NCI-H2227 (cell line): ENCODE results near the gene ZBED2.
"Not testable (repeated sequence)": the region's sequence is repeated elsewhere in the genome, so short reads cannot be mapped to it uniquely, and the experiment has no call there.

Source experiments
- DNase-seq: peaks from one replicate; lab custom pipeline; 2025; ENCODE audit not compliant: unreplicated experiment; lab: John Stamatoyannopoulos, UW

Gene ZBED2, protein sequence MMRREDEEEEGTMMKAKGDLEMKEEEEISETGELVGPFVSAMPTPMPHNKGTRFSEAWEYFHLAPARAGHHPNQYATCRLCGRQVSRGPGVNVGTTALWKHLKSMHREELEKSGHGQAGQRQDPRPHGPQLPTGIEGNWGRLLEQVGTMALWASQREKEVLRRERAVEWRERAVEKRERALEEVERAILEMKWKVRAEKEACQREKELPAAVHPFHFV

DNA sequence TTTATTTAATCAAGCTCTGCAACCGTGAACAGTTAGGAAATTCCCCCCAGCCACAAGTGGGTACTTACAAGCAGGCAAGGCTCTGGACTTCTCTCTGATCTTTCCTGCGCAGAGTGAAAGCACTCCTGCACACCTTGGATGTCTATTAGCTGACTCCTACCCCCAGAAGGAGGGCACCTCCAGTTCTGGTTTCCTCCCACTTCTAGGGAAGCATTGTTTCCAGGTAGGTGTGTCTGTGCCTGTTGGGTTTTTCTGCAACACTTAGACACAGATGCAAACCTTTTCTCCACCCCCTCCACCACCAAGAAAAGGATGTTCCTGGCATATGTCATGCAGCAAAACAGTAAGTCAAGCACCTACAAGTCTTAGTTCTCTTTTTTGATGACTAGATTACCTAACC lies at the start of gene ZBED2:
ZBED2 (minus strand) TSS at position 115 of the 400 bp plus-strand sequence. CDS start 1,145 bp downstream, outside the sequence.
- DNase-seq: no peak

DNA sequence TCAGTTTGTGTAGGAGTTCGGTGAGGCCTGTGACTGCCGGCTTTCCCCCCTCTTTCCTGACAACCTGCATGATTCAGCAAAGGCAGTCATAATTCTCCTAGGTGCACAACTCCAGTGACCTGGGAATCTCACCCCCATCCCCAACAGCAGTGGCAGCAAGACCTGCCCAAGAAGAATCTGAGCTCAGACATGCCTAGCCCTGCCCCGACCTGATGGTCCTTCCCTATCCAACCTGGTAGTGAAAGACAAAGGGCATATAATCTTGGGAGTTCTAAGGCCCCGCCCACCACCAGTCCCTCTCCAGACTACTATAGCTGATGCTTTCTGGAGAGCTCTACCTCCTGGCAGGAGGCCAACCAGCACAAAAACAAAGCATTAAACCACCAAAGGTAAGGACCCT lies 44.2 kb upstream of the ZBED2 start:
- no peak for DNase-seq

DNA sequence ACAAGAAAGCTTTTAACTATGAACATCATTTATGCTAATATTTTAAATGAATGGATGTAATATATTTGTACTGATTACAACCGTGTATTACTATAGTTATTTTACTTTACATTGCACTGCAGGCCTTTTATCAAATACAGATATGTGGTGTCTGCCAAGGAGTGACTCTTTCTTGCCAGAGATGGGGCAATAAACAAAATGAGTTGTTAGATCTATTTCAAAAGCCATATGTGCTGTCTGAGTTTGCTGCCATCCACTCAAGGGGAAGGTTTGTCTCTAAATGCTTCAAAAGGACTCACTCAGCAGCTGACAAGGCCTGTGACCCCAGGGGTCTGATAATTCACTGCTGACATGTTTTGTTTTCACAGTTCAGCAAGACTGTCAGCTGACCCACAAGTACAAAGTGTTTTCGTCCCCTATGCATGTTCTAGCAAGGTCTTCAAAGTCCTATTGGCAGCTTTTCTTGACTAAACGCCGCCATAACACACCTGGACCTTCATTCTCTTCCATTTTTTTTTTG lies 41.3 kb upstream of the ZBED2 start:
- no peak for DNase-seq

DNA sequence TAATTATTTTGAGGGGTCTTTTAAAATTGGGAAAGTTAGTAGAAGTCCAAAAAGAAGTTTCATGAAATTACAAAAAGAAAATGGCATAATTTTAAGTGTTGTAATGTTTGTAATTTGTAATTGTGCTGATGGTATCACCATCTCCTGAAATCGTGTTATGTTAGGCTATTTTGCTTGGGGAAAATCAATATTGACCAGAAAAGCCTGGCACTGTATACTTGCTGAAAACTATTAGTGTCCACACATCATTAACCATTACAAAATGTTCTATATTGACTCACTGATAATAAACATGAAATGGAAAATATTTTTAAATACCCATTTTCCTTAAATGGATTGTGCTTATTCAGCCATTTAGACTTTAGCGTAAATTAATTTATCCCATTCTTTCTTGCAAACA lies 40.3 kb upstream of the ZBED2 start:
- no peak for DNase-seq

DNA sequence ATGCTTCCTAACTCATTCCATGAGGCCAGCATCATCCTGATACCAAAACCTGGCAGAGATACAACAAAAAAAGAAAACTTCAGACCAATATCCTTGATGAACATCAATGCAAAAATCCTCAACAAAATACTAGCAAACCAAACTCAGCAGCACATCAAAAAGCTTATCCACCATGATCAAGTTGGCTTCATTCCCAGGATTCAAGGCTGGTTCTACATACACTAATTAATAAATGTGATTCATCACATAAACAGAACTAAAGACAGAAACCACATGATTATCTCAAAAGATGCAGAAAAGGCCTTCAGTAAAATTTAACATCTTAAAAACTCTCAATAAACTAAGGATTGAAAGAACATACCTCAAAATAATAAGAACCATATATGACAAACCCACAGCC lies 35.5 kb upstream of the ZBED2 start:
- DNase-seq: not testable (repeated sequence)

DNA sequence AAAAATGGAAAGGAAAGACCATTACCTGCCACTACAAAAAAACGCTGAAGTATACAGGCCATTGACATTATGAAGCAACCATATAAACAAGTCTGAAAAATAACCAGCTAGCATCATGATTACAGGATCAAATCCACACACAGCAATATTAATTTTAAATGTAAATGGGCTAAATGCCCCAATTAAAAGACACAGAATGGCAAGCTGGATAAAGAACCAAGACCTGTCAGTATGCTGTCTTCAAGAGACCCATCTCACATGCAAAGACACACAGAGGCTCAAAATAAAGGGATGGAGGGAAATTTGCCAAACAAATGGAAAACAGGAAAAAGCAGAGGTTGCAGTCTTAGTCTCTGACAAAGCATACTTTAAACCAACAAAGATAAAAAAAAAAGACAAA lies 33.9 kb upstream of the ZBED2 start:
- not testable (repeated sequence) for DNase-seq

DNA sequence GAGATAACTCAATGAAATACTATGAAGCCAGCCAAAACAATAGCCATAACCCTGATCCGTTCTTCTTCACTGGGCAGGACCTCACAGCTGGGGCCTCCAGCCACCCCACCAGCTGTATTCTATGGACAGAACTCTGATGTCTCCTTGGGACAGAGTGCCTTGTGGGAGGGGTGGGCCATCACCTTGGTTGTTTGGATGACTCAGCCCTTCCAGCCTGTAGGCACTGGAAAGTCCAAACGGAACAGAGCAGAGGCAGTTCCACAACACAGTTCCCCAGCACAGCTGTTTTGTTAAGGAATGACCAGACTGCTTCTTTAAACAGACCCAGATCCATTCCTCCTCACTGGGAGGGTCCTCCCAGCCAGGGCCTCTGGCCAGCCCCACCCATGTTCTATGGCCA lies 31.9 kb upstream of the ZBED2 start:
- no peak for DNase-seq

DNA sequence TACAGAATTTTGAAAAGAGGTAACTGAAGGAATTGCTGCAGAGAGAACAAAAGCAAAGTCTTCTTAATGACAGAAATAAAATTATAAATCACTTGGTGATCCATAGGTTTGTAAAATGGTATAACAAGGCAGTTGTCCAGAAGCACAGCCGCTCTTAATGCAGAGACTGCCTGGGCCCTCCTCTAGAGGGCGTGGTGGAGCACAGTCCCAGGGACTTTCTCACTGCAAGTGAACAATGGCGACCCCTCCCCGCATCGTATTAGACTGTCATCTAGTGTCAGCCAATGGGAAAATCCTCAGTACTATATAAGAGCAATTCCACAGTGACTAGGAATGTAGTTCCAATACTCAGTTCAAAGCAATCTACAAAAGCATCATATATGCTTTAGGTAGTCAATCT lies 26.4 kb upstream of the ZBED2 start:
- peak; percentile 0 for DNase-seq

DNA sequence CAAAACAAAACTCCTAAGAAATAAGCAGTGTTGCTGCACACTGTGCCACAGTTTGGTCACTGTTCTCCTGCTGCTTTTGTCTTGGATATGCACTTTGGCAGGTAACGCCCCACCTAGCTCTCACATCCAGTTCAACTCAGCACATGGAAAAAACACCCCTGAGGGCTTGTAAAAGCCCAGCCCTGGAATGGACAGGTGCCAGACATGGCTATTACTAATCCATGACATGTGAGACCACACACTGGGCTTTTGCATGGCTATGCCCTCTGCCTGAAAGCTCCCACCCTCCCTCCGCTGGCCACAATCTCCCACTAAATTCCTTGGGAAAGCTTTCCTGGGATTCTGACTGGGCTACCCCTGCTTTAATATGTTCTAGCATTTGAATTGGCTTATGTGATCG lies 24.7 kb upstream of the ZBED2 start:
- no peak for DNase-seq

DNA sequence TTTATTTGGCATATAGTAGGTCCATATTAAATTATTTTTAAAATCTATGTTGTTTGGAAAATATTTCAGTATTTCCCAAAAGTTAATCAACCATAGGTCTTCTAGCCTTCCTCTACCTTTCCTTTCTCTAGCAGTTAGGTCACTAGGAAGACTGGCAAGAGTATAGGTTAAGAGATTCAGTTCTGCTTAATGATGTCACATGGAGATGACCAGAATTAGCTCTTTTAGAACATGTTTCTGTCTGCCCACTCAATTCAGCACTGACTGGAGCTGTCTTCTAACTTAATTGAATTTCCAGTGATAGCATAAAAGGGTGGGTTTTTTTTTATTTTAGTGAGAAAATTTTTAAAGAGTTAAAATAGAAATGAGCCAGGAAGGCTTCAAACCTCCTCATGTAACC lies 23.8 kb upstream of the ZBED2 start:
- no peak for DNase-seq

DNA sequence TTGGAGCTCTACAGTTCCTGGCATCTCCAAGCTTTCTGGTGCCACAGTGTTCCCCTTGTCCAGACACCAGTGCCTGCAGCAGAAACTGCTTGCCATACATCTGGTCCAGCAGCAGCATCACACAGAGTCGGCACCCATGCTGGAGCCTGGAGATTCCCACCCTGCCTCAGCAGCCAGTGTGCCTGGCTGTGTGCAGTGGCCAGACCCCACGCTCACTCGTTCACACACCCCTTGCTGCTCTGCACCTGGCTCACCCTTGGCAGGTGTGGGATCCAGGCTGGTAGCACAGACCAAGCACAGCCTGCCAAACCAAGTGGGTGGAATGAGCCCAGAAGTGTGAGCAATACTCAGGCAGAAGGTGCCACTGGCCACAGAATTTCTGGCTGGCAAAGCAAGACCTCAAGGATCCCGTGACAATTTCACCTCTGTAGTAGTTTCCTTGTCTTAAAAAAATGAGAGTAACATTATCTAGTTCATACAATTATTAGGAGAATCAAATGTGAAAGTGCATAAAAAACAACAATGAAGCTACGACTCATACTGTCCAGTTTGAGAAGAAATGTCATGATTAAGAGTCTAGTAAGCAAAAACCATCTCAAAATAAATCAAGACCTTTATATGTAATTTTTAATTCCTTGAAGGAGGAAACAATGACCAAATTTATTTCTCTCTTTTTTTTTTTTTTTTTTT lies 22.9 kb upstream of the ZBED2 start:
- no peak for DNase-seq

DNA sequence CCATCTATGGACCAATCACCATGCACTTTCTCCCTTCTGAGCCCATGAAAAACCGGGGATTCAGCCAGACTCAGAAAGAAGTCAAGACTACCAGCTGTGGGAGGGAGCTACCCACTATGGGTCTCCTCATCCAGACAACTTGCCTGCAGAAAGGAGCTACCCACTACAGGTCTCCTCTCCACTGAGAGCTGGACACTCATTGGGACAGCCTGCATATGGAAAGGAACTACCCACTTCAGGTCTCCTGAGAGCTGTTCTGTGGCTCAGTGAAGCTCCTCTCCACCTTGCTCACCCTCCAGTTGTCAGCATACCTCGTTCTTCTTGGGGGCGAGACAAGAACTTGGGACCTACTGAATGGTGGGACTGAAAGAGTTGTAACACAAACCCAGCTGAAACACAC lies 22.3 kb upstream of the ZBED2 start:
- DNase-seq: no peak

DNA sequence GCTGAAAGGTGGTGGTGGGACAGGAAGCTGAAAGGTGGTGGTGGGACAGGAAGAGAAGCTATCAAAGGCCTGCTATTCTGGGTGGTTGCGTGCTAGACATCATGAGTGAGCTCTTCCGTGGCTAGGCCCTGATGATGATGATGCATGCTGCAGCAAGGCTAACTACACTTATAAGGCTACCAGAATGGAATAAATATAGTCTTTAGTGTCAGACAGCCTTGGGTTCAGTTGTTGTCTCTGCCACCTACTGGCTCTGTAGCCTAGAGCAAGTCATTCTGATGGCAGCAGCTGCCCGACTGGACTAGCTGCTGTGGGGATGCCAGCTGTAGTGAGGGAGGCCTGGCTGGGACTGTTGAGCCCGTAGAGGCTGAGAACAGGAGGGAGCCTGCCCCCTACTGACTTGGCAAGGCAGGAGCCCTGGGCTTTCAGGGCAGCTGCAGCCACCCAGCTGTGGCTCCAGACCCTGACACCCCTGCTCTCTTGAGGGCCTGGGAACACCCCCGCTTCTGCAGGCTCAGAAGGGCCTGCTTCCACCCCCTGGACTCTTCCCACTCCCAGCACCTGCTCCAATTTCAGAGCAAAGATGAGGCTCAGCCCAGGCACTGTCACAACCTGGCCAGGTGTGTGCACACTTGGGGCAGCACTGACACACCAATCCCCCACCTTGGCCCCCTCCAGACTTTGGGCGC lies 21.4 kb upstream of the ZBED2 start:
- DNase-seq: no peak

DNA sequence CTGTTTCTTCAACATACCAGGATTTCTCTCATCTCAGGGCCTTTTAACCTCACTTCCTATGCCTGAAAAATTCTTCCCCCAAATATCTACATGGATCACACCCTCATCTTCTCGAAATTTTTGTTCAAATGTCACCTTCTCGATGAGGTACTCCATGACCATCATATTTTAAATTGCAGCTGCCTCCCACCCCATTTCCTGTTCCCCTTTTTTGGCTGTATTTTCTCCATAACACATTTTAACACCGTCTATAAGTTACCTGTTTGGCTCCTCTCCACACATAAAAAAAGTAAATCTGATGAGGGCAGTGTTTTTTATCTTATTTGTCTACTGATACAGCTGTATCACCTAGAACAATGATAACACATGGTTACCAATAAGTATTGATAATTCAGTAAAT lies 20.7 kb upstream of the ZBED2 start:
- DNase-seq: no peak

DNA sequence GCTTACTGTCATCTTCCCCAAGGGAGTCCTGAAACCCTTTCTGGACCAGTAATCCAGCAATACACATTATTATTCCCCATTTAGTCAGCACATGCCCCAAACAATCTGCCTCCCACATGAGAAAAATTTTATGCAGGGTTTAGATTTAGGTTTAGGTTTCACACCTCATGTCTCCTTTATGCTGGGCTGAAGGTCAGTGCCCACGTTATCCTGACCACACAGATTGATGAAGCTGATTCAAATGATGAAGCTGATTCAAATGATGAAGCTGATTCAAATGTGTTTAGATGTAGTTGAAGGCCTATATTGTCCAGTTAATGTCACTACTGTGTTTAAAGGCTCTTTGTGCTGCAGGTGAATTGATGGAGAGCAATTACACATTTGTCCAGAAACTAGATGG lies 18.1 kb upstream of the ZBED2 start:
- no peak for DNase-seq

DNA sequence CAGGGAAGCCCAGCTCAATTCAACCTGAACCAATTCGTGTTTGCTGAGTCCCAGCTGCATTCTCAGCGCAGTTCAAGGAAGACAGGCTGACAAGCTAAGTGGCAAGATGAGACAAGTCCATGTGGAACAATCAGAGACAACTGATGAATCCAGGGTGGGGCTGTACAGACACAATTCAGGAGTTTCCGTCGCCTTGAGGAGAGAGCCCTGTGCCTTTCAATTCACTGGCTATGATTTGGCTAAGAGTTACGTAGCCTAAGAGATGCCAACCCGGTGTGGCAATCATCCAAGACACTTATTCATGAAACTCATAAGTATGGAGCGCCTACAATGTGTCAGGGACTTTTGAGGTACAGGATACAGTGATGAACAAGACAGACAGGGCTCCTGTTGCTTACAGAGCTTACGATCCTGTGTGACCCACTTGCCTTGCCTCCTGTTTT lies 15.5 kb upstream of the ZBED2 start:
- DNase-seq: no peak

DNA sequence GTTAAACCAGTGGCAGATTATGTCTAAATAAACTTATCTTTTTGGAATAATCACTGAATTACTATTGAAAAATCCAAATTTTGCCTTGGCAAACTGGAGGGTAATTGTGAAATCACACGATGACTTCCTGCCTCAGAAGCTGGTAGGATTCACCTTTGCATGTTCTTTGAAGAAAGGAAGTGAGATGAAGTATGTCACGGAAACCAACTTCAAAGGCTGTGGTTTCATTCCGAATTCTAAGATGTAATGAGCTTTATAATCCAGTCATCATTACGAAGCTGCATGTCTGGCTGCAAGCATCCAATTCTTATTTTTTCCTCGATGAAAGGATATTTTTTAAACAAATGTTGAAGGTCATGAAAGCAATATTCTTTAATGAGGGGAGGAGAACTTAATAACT lies 15.0 kb upstream of the ZBED2 start:
- DNase-seq: no peak

DNA sequence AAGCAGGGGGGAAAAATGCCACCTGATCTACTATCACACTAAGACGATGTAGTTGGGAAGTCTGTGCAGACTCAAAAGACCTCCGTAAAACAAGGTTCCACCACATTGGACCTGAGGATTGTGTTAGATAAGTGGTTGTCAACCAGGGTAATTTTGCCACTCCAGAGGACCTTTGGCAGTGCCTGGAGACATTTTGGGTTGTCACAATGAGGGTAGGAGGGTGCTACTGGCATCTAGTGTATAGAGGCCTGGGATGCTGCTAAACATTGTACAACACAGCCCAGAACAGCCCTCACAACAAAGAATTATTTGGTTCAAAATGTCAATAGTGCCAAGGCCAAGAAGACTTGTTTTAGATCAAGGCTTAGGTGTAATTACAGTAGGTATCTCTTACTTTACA lies 14.6 kb upstream of the ZBED2 start:
- DNase-seq: no peak

DNA sequence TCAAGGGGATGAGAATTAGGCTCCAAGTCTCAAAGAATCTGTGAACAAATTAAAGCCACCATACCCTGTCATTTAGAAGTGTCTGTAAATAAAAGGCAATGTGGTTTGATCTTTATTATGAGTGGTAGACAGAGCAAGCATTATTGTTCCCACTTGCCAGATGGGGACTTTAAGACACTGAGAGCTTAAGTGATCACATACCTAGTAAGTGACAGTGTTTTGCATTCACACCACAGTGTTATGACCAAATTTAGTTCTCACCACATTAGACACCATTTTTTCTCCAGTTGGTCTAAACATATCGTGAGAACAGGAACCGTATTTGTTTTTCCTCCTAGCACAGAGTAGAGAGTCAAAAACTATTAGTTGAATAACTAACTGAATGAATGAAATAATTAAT lies 13.2 kb upstream of the ZBED2 start:
- DNase-seq: no peak

DNA sequence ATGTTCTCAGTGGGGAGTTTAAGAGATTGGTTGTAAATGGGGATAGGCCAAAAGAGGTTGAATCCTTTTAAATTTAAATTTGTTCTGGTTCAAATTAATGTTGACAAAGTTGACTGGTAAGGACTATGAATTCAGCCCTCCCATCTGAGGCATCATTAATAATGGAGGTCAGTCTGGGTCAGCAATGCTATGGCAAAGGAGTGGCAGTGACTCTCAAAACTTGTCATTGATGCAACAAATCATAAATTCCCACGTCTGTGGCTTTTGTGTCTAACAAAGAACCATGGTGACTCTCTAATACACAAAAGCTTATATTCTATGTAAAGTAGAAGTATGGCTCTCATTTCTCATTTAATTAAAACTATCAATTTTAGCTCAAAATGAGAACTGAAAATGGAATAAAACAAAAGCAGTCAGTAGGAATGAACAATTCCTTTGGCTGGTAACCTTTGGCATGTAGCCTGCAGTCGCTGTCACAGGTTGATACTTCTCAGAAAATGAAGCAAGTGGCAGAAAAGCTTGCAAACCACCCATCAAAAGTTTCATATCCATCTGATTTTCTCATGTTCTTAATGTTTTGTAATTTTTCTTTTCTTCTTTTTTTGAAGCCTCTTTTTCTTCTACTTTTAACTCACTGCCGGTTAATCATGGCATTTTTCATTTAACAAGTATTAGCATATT lies 12.2 kb upstream of the ZBED2 start:
- no peak for DNase-seq

DNA sequence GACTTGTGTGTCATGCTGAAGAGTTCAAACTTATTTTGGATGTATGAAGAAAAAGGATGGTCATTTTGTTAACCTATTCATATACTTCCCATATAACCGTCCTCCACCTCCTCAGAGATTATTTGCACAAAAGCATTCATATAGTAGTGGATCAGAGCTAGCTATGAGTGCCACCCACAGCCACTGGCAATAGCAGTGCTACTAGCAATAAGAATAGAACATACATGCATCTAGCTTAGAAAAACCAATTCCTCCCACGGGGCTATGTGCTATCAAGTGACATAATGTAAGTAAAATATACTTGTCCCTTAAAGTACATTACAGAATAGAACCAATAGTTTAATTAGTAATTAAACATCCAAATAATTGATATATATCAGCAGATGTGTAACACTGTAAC lies 10.3 kb upstream of the ZBED2 start:
- no peak for DNase-seq

DNA sequence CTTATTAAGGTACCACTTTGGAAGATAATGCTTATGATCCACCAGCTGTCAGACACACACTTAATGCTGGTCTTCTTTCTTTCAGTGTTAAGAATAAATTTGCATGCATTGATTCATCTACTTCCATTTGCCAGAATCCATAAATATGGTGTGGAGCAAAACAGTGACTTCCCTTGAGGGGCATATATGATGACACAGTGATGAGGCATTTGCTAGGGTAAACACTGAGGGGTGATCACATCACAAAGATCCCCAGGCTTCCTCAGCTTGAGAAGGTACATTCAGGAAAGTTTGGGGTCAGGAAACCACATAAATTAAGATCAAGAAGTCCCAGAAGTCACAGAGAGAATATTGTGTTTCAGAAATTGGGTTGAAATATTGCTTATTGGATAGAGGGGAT lies 9.9 kb upstream of the ZBED2 start:
- no peak for DNase-seq
